Measurements from ENCODE around the gene RECQL5.

DNA sequence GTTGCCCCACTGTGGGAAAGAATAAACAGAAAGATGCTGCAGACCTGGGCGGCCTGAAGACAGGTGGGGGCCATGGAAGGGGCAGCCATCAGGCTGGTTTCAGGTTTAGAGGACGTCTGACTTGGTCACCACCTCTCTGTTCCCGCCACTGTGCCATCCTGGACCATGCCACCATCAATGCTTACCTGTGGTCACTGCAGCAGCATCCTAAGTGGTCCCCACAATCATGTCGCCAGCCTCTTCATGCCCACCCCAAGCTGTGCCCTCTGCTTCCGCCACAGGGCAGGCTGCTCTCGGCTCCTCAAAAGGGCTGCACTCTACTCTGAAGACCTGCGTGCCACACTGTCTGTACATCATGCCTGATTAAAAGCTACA, 23.3 kb downstream of the RECQL5 start:
- TF ChIP-seq EZH2 (IDR thresholded peaks at IDR 0.05; ENCODE audit: borderline replicate concordance, low read depth, low read length, severe bottlenecking): no peak
- TF ChIP-seq, protein P1, sequence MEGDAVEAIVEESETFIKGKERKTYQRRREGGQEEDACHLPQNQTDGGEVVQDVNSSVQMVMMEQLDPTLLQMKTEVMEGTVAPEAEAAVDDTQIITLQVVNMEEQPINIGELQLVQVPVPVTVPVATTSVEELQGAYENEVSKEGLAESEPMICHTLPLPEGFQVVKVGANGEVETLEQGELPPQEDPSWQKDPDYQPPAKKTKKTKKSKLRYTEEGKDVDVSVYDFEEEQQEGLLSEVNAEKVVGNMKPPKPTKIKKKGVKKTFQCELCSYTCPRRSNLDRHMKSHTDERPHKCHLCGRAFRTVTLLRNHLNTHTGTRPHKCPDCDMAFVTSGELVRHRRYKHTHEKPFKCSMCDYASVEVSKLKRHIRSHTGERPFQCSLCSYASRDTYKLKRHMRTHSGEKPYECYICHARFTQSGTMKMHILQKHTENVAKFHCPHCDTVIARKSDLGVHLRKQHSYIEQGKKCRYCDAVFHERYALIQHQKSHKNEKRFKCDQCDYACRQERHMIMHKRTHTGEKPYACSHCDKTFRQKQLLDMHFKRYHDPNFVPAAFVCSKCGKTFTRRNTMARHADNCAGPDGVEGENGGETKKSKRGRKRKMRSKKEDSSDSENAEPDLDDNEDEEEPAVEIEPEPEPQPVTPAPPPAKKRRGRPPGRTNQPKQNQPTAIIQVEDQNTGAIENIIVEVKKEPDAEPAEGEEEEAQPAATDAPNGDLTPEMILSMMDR (IDR thresholded peaks at IDR 0.05; ENCODE audit: borderline replicate concordance, extremely low read depth, low read length, poor library complexity, severe bottlenecking): no peak
